ENCODE results near the gene PIEZO1.

- TF ChIP-seq POLR2AphosphoS5 (IDR thresholded peaks at IDR 0.05; ENCODE audit: borderline replicate concordance, low read depth, low read length) (no peak), EZH2 (IDR thresholded peaks at IDR 0.05) (no peak)
Observed at GRCh38 chr16:88827727-88828126, 42.7 kb upstream of the PIEZO1 start.

All from SK-N-MC (cell line).